ENCODE measurements around the gene SHC2. TPM values are rescaled to one million over a fixed set of nuclear protein-coding genes. Genes with fewer than 3 reads are reported as not detected.

The SHC2 gene
- total and polyA plus RNA-seq, 2 of the 13 experiments (the other 11 are each of a cell fraction or from before 2014, with no cell fraction given): 9.0 to 18.3 TPM

- TF ChIP-seq ZBTB4 (CRISPR knock-in tag; IDR thresholded peaks at IDR 0.05; ENCODE audit: borderline replicate concordance): 0 out of 2 replicates have a peak, but pooled peaks have one; percentile 35
- TF ChIP-seq TBL1XR1 (IDR thresholded peaks at IDR 0.05; ENCODE audit: borderline replicate concordance, low read length, partially characterized antibody): no peak
- TF ChIP-seq ZNF687 (CRISPR knock-in tag; IDR thresholded peaks at IDR 0.05): peak; percentile 44
- no peak; the same call in 1 of the 2 replicates for TF ChIP-seq SALL1 (CRISPR knock-in tag; IDR thresholded peaks at IDR 0.05)
- no peak for TF ChIP-seq ZMYM2 (CRISPR knock-in tag; IDR thresholded peaks at IDR 0.05)
- no peak for TF ChIP-seq NRL (CRISPR knock-in tag; IDR thresholded peaks at IDR 0.05; ENCODE audit: borderline replicate concordance)
- TF ChIP-seq U2AF1 (optimal IDR thresholded peaks at IDR 0.05; ENCODE audit: low read depth, low read length): no peak
- TF ChIP-seq STAG1 (CRISPR knock-in tag; IDR thresholded peaks at IDR 0.05): peak; percentile 90
- peak; percentile 39; the same call in 1 of the 2 replicates for TF ChIP-seq PATZ1 (CRISPR knock-in tag; IDR thresholded peaks at IDR 0.05)
- no peak for TF ChIP-seq PRDM10 (CRISPR knock-in tag; IDR thresholded peaks at IDR 0.05; ENCODE audit: low read depth)
- TF ChIP-seq RFX1 (IDR thresholded peaks at IDR 0.05): no peak
- TF ChIP-seq TBP (CRISPR knock-in tag; IDR thresholded peaks at IDR 0.05): 0 out of 2 replicates have a peak, but pooled peaks have one; percentile 60
- 0 out of 2 replicates have a peak, but pooled peaks have one; percentile 22 for TF ChIP-seq ZNF724P (CRISPR knock-in tag; IDR thresholded peaks at IDR 0.05; ENCODE audit: borderline replicate concordance)
- no peak for TF ChIP-seq ZNF558 (CRISPR knock-in tag; IDR thresholded peaks at IDR 0.05; ENCODE audit: borderline replicate concordance)
Observed at GRCh38 chr19:383922-384798, 76.7 kb downstream of the SHC2 start (continued).
